Heart right ventricle (tissue), 16 donors: ENCODE results near the gene CYSRT1. TPM values are rescaled to one million over a fixed set of nuclear protein-coding genes. Genes with fewer than 3 reads are reported as not detected.

Experiments used
- ATAC-seq, 8 donors: fragments of 200-7000 bp; cut with Tn5 transposase; one replicate each; pipeline ENCODE4 v1.9.1; 2020; ENCODE audit warnings: mild to moderate bottlenecking in 8 of 8, moderate library complexity in 8 of 8, moderate number of reproducible peaks in 1 of 8
- DNase-seq, 2 donors: peaks; one replicate each; pipeline ENCODE4 v3.0.0-alpha.2; 2020
- H3K27ac ChIP-seq, 10 donors: fragments of 200-600 bp; sonication (generic) in 2 of 10; one replicate each; pipeline versions ENCODE4 v1.5.0 to v1.8.0; 2020 to 2022; ENCODE audit warnings: mild to moderate bottlenecking in 3 of 10
- H3K27me3 ChIP-seq, 7 donors: fragments of 200-600 bp; one replicate each; pipeline ENCODE4 v1.8.0; 2021 to 2022; ENCODE audit warnings: mild to moderate bottlenecking in 2 of 7
- H3K36me3 ChIP-seq, 9 donors: fragments of 200-600 bp; sonication (generic) in 1 of 9; one replicate each; pipeline versions ENCODE4 v1.5.0 to v1.8.0; 2020 to 2022; ENCODE audit warnings: mild to moderate bottlenecking in 2 of 9
- H3K4me1 ChIP-seq, 9 donors: fragments of 200-600 bp; sonication (generic) in 1 of 9; one replicate each; pipeline versions ENCODE4 v1.5.0 to v1.8.0; 2020 to 2022; ENCODE audit warnings: mild to moderate bottlenecking in 4 of 9
- H3K4me3 ChIP-seq, 10 donors: fragments of 200-600 bp; sonication (generic) in 2 of 10; one replicate each; pipeline versions ENCODE4 v1.5.0 to v1.8.0; 2020 to 2022; ENCODE audit warnings: mild to moderate bottlenecking in 7 of 10, moderate library complexity in 2 of 10
- H3K9me3 ChIP-seq, 11 donors: fragments of 200-600 bp in 10 of 11; sonication (generic) in 2 of 11; one replicate each; pipeline versions ENCODE4 v1.5.0 to v1.8.0; 2013 to 2022; ENCODE audit warnings: mild to moderate bottlenecking in 2 of 11, control low read depth in 1 of 11, moderate library complexity in 1 of 11
- CTCF ChIP-seq, 9 donors: fragments of 200-600 bp; sonication (generic) in 2 of 9; IDR thresholded peaks; one replicate each; pipeline versions ENCODE4 v1.5.0 to v1.8.0; 2021 to 2022; ENCODE audit warnings: antibody characterized with exemption in 9 of 9, mild to moderate bottlenecking in 5 of 9, moderate library complexity in 1 of 9
- WGBS, 2 donors: extraction: QIAGEN DNeasy Blood & Tissue Kit; methylation state at CpG; one replicate each; pipeline ENCODE4 v1.1.7; 2013; ENCODE audit warnings: inconsistent platforms in 1 of 2; 5-methylcytosine and 5-hydroxymethylcytosine counted together
- intact Hi-C, 10 donors: fragments of 100-400 bp; cut with DNase I; formaldehyde crosslinking; loops; one replicate each; pipeline versions ENCODE4 v1.11.1 to v1.14.2; 2022
- long read RNA-seq, 3 donors: library from polyadenylated mRNA; unstranded; transcript quantifications; one replicate each; pipeline ENCODE4 v2.0.0, GENCODE V29; 2020 to 2021
- polyA plus RNA-seq, 2 donors: library from polyadenylated mRNA; stranded (reverse); fragments of 200-250 nt; gene quantifications; one replicate each; pipeline ENCODE4 v1.2.3, GENCODE V29; 2013
- total RNA-seq, 10 donors: library from RNA; stranded (reverse); fragmentation: NEBNext Ultra II Directional in 3 of 10; extraction: Animal tissue kit (Norgen Biotek cat#: 25700) in 3 of 10; gene quantifications; one replicate each; pipeline versions ENCODE4 v1.2.1 to v1.2.4, GENCODE V29; 2021 to 2023
- donor health status: Arrhythmogenic right ventricular cardiomyopathy.
- donor health status: ischemic (EF 13 %, LVEDD 7.1; RV severe dilation, severe dysfunction).
- donor health status: healthy with polysubstance abuse.
- donor health status: DM: no; HTN: yes; CAD: no.
- donor health status: DM: no; HTN: no; CAD: no.
- donor health status: ischemic (EF 25% LVEDD 6.9; RV normal size, moderate dysfunction).
- donor health status: ischemic (EF 25% LVEDD 5.7; RV mildly dilated, moderate dysfunction).
- donor health status: healthy.
- donor health status: DM: yes; HTN: yes; CAD: no.
- donor health status: Ischemic cardiomyopathy.
- donor health status: ischemic (EF 35%, LVEDD 5.7; RV mildly dilated, moderate dysfunction).
- donor health status: nonischemic (EF 11% LVEDD 7.7; RV severe dilation, severe dysfunction).
- donor health status: DM: yes; HTN: yes; CAD: no.
- donor health status: PGD.
- donor health status: ischemic (EF 29% LVEDD 5.4; RV normal size, mild dysfunction).
- donor health status: nonischemic (EF 23%, LVEDD 6.1; RV moderate dilation, normal function).

The CYSRT1 gene
- total RNA-seq (under 1 TPM in 6 of 10 donors, not detected in 4; 0.21 to 0.71 (median 0.37) TPM), polyA plus RNA-seq (under 1 TPM; 0.19 to 0.59 TPM)
- long read RNA-seq, donor 1, partial matches to known transcripts: 0 of 1 reads
- long read RNA-seq, donor 1, other reads (novel, unspliced or antisense): 0 of 1 reads
- long read RNA-seq, donor 2: 0 reads
- long read RNA-seq, donor 3: 0 reads

GRCh38 chr9:137224830-137225694 lies at the start of gene CYSRT1:
Gene CYSRT1, plus strand, starts transcription at chr9:137225174. Its CDS starts 448 bp downstream, at chr9:137225622.
- TF ChIP-seq CTCF (IDR thresholded peaks at IDR 0.05): no peak
- intact Hi-C loops: loop anchor here in 7 of 10 donors (2.0 to 5.0 kb wide), 5 partner anchors 33 to 108 kb away; partner anchors contain the start of genes ANAPC2 (in 4 of the 7) and SSNA1 (in 4 of the 7)
- H3K27me3 ChIP-seq: peaks cover 4 to 26% (median 21%) of the 10 kb centered on the region in 7 donors
- H3K9me3 ChIP-seq: no peaks in the 10 kb centered on the region
- ATAC-seq (no peak), DNase-seq (no peak)
- peaks cover 7 to 34% (median 24%) of the 10 kb centered on the region in 9 donors for H3K4me1 ChIP-seq
- H3K4me3 ChIP-seq: peak within 1 kb of the TSS; percentile 64 to 94 (median 76)
- H3K27ac ChIP-seq: peak within 1 kb of the TSS in 9 of 10 donors; percentile 89 to 96 (median 92)
- H3K36me3 ChIP-seq: no peaks in the 10 kb centered on the region
- WGBS, 2 donors: 52 to 57% methylated on average over 22 to 23 of the region's 23 CpGs

- Histone ChIP-seq H3K4me3 (no peak overlapping the region), H3K27ac (no peak overlapping the region), H3K36me3 (peaks cover 2 to 36% (median 13%) of the 10 kb centered on the region in 9 donors), H3K27me3 (peaks cover 0 to 46% (median 12%) of the 10 kb centered on the region in 7 donors), H3K4me1 (peaks cover 0 to 11% (median 0%) of the 10 kb centered on the region in 9 donors), H3K9me3 (no peaks in the 10 kb centered on the region)
- WGBS, 2 donors: 40 to 42% methylated on average over 33 of the region's 33 CpGs
- ATAC-seq (peak in 3 of 8 donors; percentile 7 to 35 (median 14)), DNase-seq (no peak)
- peak in 5 of 9 donors; percentile 4 to 23 (median 8) for TF ChIP-seq CTCF (IDR thresholded peaks at IDR 0.05)
- intact Hi-C loops: loop anchor here in 1 of 10 donors (5.0 kb wide), 1 partner anchor 33 kb away; no protein-coding TSS in a partner anchor
Observed at GRCh38 chr9:137175345-137175961, 49.5 kb upstream of the CYSRT1 start.

GRCh38 chr9:137176302-137177182 lies 48.4 kb upstream of the CYSRT1 start:
- DNase-seq (no peak), ATAC-seq (peak in 2 of 8 donors; percentile 25 to 45)
- H3K36me3 ChIP-seq: peaks cover 4 to 47% (median 23%) of the 10 kb centered on the region in 9 donors
- peak in 8 of 9 donors; percentile 23 to 57 (median 44) for TF ChIP-seq CTCF (IDR thresholded peaks at IDR 0.05)
- H3K4me1 ChIP-seq: peaks cover 0 to 11% (median 0%) of the 10 kb centered on the region in 9 donors
- WGBS, 2 donors: 57 to 59% methylated on average over 17 of the region's 17 CpGs
- H3K9me3 ChIP-seq: no peaks in the 10 kb centered on the region
- no peak overlapping the region for H3K27ac ChIP-seq
- intact Hi-C loops: loop anchor here in 1 of 10 donors (5.0 kb wide), 1 partner anchor 34 kb away; no protein-coding TSS in a partner anchor
- H3K4me3 ChIP-seq: no peak overlapping the region
- H3K27me3 ChIP-seq: peaks cover 0 to 36% (median 3%) of the 10 kb centered on the region in 7 donors
